ENCODE data around the gene NGFR. TPM values are rescaled to one million over a fixed set of nuclear protein-coding genes. Genes with fewer than 3 reads are reported as not detected.

NGFR gene
- polyA plus RNA-seq, 1 of the 3 experiments (the other 2 are of a cell fraction): 0.76 TPM

DNA sequence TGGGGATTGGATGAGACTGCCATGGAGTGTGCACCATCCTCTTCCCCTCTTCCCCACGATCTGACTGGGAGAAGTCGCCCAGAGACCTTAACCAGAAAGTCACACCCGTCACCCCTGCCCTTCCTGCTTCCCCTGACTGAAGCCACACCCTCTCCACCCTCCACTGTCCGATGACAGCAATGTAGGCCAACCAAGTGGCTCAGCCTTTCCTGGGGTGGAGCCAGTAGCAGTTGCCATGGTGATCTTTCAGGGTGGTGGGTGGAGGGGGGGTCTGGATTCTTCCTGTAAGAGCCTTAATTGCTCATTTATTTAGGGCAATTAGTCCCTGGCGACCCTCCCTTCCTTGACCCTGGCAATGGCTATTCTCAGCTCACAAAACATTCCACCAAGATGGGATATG, 42.9 kb upstream of the NGFR start:
- H3K79me2 ChIP-seq (ENCODE audit: insufficient read depth): no peaks in the 10 kb centered on the region
- TF ChIP-seq YY1 (IDR thresholded peaks at IDR 0.05; ENCODE audit: low read depth) (no peak), ZBTB33 (IDR thresholded peaks at IDR 0.05; ENCODE audit: borderline replicate concordance, low read depth) (no peak), JUND (IDR thresholded peaks at IDR 0.05) (no peak), RFX5 (IDR thresholded peaks at IDR 0.05; ENCODE audit: low read length) (no peak), TAF1 (IDR thresholded peaks at IDR 0.05; ENCODE audit: borderline replicate concordance, low read depth, low read length) (no peak), PBX3 (IDR thresholded peaks at IDR 0.05) (no peak; the same call in 1 of the 2 replicates), EZH2phosphoT487 (IDR thresholded peaks at IDR 0.05; ENCODE audit: borderline replicate concordance, low read depth) (no peak), FOXM1 (IDR thresholded peaks at IDR 0.05; ENCODE audit: low read depth) (no peak), CTCF (IDR thresholded peaks at IDR 0.05) (no peak), REST (IDR thresholded peaks at IDR 0.05; ENCODE audit: low read depth, low read length) (no peak)
- no peak overlapping the region for H3K27ac ChIP-seq (ENCODE audit: low read depth in 2 of 2, low read length in 1 of 2)
- no peaks in the 10 kb centered on the region for H3K9me2 ChIP-seq
- ChIA-PET POLR2A (interaction anchor here (0.9 kb wide), 1 partner anchor 22 kb away, joined by 3 read pairs; no protein-coding TSS in a partner anchor), CTCF (interaction anchor here (1.4 to 9.2 kb wide), 6 partner anchors 9 to 105 kb away, joined by 3 to 96 read pairs (median 10); no protein-coding TSS in a partner anchor)
- no peaks in the 10 kb centered on the region for H4K20me1 ChIP-seq (ENCODE audit: insufficient read depth)
- H3K4me2 ChIP-seq: no peak overlapping the region
- no peaks in the 10 kb centered on the region for H3K36me3 ChIP-seq (replicated peaks in 1 of 2; ENCODE audit: control insufficient read depth in 1 of 2, insufficient read depth in 2 of 2, low read length in 1 of 2)
- peaks cover 22 to 27% of the 10 kb centered on the region in 2 experiments; a peak in 3 of 4 replicates for H3K4me1 ChIP-seq (ENCODE audit: control insufficient read depth in 1 of 2, insufficient read depth in 2 of 2, low read depth in 1 of 2, low read length in 1 of 2)
- no peaks in the 10 kb centered on the region for H3K9me3 ChIP-seq
- H2AFZ ChIP-seq (ENCODE audit: low read depth): no peak overlapping the region
- DNase-seq: no peak
- H3K4me3 ChIP-seq (ENCODE audit: low read depth in 2 of 2, low read length in 1 of 2): no peak overlapping the region
- no peak overlapping the region for H3K9ac ChIP-seq
- WGBS (ENCODE audit: low lambda C conversion rate): 89% methylated on average over 5 of the region's 5 CpGs
- H3K27me3 ChIP-seq (ENCODE audit: insufficient read depth): no peaks in the 10 kb centered on the region
- H3F3A ChIP-seq (replicated peaks; ENCODE audit: insufficient read depth): no peaks in the 10 kb centered on the region
